PC-3 (cell line): ENCODE data around the gene FLRT1.

Experiments used
- EZH2 ChIP-seq: fragments of 300-600 bp; sonication (generic); IDR thresholded peaks from one replicate; pipeline ENCODE4 v1.6.1; 2017; ENCODE audit warnings: antibody characterized with exemption, mild to moderate bottlenecking, low read length; ENCODE audit not compliant: unreplicated experiment
- EZH2phosphoT487 ChIP-seq: fragments of 300-600 bp; sonication (generic); IDR thresholded peaks from 2 replicates; pipeline ENCODE4 v1.6.1; 2018; ENCODE audit warnings: mild to moderate bottlenecking, antibody characterized with exemption, low read length, borderline replicate concordance

GRCh38 chr11:64008914-64009633 is 26.7 kb upstream of the FLRT1 start:
- no peak for TF ChIP-seq EZH2phosphoT487
- TF ChIP-seq EZH2: no peak
